GM12872 (cell line): Measurements from ENCODE around the gene ADAP1.

Experiments
- TF ChIP-seq, protein P1 (sequence below): IDR thresholded peaks from 3 replicates; pipeline ENCODE4 v1.5.1; 2011; ENCODE audit warnings: low read depth, mild to moderate bottlenecking, low read length, moderate library complexity; ENCODE audit not compliant: insufficient read depth

The ADAP1 gene

GRCh38 chr7:988963-989529 lies 34.6 kb upstream of the ADAP1 start:
- TF ChIP-seq, protein P1, sequence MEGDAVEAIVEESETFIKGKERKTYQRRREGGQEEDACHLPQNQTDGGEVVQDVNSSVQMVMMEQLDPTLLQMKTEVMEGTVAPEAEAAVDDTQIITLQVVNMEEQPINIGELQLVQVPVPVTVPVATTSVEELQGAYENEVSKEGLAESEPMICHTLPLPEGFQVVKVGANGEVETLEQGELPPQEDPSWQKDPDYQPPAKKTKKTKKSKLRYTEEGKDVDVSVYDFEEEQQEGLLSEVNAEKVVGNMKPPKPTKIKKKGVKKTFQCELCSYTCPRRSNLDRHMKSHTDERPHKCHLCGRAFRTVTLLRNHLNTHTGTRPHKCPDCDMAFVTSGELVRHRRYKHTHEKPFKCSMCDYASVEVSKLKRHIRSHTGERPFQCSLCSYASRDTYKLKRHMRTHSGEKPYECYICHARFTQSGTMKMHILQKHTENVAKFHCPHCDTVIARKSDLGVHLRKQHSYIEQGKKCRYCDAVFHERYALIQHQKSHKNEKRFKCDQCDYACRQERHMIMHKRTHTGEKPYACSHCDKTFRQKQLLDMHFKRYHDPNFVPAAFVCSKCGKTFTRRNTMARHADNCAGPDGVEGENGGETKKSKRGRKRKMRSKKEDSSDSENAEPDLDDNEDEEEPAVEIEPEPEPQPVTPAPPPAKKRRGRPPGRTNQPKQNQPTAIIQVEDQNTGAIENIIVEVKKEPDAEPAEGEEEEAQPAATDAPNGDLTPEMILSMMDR = no peak

GRCh38 chr7:988426-988911 lies 34.0 kb upstream of the ADAP1 start:
- TF ChIP-seq, protein P1 = no peak

GRCh38 chr7:987909-988308 lies 33.4 kb upstream of the ADAP1 start:
- TF ChIP-seq, protein P1 = no peak

DNA sequence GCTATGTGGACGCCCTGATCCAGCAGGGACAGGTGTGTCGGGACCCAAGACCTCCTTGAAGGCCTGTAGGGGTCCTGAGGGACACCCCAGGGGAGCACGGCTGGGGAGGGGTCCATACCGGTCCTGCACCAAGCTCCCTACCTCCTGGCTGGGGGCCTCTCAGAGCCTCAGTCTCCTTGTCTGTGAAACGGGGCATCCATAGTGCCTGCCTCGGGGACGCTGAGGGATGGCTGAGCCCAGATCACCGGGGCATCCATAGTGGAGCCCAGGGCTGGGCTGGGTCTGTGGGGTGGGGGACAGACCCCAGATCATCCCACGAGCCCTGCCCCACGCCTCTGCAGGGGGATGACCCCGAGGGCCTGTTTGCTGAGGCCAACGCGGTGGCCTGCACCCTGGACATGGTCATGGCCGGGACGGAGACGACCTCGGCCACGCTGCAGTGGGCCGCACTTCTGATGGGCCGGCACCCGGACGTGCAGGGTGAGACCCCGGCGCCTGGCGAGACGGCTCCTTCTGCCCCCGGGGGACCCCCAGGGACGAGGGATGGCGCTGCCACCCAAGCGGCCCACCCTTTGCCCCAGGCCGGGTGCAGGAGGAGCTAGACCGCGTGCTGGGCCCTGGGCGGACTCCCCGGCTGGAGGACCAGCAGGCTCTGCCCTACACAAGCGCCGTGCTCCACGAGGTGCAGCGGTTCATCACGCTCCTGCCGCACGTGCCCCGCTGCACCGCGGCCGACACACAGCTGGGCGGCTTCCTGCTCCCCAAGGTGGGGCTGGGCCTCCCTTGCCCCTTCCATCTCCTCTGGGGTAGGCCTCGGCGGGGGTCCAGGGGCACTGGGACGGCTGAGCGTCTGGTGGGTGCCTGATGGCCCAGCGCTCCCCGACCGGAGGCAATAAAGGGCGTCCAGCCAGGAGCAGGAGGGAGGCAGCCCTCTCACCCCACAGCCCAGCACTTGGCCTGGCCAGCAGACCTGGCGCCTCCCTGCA lies 32.6 kb upstream of the ADAP1 start:
- TF ChIP-seq, protein P1 = no peak

- TF ChIP-seq, protein P1 = no peak
Measured at GRCh38 chr7:985915-986741, 31.6 kb upstream of the ADAP1 start.

DNA sequence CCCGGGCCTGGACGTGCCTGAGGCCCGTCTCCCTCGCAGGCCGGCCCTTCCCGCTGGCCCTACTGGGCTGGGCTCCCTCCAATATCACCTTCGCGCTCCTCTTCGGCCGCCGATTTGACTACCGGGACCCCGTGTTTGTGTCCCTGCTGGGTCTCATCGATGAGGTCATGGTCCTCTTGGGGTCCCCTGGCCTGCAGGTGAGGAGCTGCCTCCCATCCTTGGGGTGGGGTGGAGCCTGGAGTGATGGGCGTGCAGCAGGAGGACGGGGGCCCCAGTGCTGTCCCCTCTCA lies 30.6 kb upstream of the ADAP1 start:
- TF ChIP-seq, protein P1 = no peak

DNA sequence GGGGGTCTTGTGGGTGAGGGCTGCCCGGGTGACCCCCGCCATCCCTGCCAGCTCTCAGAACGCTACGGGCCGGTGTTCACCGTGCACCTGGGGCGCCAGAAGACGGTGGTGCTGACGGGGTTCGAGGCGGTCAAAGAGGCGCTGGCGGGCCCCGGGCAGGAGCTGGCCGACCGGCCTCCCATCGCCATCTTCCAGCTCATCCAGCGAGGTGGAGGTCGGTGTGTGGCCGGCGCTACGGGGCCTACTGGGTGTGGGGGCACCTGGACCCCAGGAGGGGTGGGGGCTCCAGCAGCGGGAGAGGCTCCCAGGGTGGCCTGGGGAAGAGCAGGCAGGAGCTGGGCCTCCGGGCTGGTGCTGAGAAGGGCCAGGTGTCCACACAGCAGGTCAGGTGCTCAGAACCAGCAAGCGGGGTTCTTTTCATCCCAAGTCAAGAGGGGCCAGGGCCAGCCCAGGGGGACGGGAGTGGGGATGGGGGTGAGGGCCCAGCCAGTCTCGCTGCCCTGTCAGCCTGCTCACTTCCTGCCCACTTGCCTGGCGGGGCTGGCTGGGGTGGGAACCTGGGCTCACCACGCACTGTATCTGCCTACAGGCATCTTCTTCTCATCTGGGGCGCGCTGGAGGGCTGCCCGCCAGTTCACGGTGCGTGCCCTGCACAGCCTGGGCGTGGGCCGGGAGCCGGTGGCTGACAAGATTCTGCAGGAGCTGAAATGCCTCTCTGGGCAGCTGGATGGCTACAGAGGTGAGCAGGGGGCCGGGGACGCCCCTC lies 30.1 kb upstream of the ADAP1 start:
- TF ChIP-seq, protein P1 = no peak
